ENCODE results near the gene TMEM235.
"Not testable (repeated sequence)": the region's sequence is repeated elsewhere in the genome, so short reads cannot be mapped to it uniquely, and the experiment has no call there.

DNA sequence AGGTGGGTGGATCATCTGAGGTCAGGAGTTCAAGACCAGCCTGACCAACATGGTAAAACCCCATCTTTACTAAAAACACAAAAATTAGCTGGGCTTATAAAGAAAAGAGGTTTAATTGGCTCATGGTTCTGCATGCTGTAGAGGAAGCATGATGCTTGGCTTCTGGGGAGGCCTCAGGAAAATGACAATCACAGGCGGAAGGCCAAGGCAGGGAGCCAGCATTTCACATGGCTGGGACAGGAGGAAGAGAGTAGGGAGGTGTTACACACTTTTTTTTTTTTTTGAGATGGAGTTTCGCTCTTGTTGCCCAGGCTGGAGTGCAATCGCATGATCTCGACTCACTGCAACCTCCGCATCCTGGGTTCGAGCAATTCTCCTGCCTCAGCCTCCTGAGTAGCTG is 3.6 kb downstream of the TMEM235 start:
- not testable (repeated sequence) for TF ChIP-seq CTCF (conservative IDR thresholded peaks at IDR 0.05; ENCODE audit: low read length); EZH2phosphoT487 (IDR thresholded peaks at IDR 0.05; ENCODE audit: borderline replicate concordance, low read depth, low read length)
